HEK293 (cell line): ENCODE data around the gene NLRP11.

Source experiments
- CTCF ChIA-PET: fragments of 350-600 bp; formaldehyde crosslinking; extraction: SDS; loops from one replicate; lab custom pipeline; 2021; ENCODE audit warnings: antibody characterized with exemption; lab: Yijun Ruan, JAX
- POLR2A ChIA-PET: fragments of 300-600 bp; formaldehyde crosslinking; extraction: SDS; loops from one replicate; lab custom pipeline; 2020; ENCODE audit warnings: antibody characterized with exemption, inconsistent platforms; lab: Yijun Ruan, JAX
- H3K27ac ChIP-seq: fragments of 200-500 bp; sonication (Bioruptor generic); 2 replicates; pipeline ENCODE4 v1.5.1; 2014; ENCODE audit warnings: low read depth, low read length, control low read depth, inconsistent platforms; ENCODE audit errors: extremely low read depth
- H3K36me3 ChIP-seq, 2 experiments: fragments of 200-500 bp in 1 of 2; sonication (Bioruptor generic) in 1 of 2; 1 replicate in 1 of 2; 2 replicates in 1 of 2; pipeline ENCODE4 v1.5.1; 2014 to 2017; ENCODE audit warnings: inconsistent platforms in 2 of 2, low read length in 2 of 2; ENCODE audit not compliant: control insufficient read depth in 2 of 2, insufficient read depth in 1 of 2
- H3K4me1 ChIP-seq: fragments of 200-500 bp; sonication (Bioruptor generic); 2 replicates; pipeline ENCODE4 v1.5.1; 2014; ENCODE audit warnings: mild to moderate bottlenecking, low read length, inconsistent platforms; ENCODE audit not compliant: control insufficient read depth, insufficient read depth
- H3K4me3 ChIP-seq: 2 replicates; pipeline ENCODE4 v1.5.1; 2011; ENCODE audit warnings: low read depth, mild to moderate bottlenecking, control low read depth, low read length, moderate library complexity
- H3K9me3 ChIP-seq: fragments of 200-500 bp; sonication (Bioruptor generic); 2 replicates; pipeline ENCODE4 v1.5.1; 2014; ENCODE audit warnings: low read depth, low read length, inconsistent platforms; ENCODE audit not compliant: control insufficient read depth, insufficient read depth
- GFI1B ChIP-seq: fragments of 450-650 bp; formaldehyde crosslinking; IDR thresholded peaks from 2 replicates; pipeline ENCODE4 v1.5.1; 2016; ENCODE audit warnings: missing biosample characterization, missing genetic modification characterization
- GLIS2 ChIP-seq: fragments of 450-650 bp; formaldehyde crosslinking; IDR thresholded peaks from 2 replicates; pipeline ENCODE4 v1.5.1; 2016; ENCODE audit warnings: missing biosample characterization, missing genetic modification characterization
- KLF9 ChIP-seq: fragments of 450-650 bp; formaldehyde crosslinking; IDR thresholded peaks from 2 replicates; pipeline ENCODE4 v1.5.1; 2016; ENCODE audit warnings: missing biosample characterization, missing genetic modification characterization, low read depth
- MZF1 ChIP-seq: fragments of 450-650 bp; formaldehyde crosslinking; IDR thresholded peaks from 2 replicates; pipeline ENCODE4 v1.5.1; 2017; ENCODE audit warnings: missing biosample characterization, missing genetic modification characterization, borderline replicate concordance
- OVOL3 ChIP-seq: fragments of 450-650 bp; formaldehyde crosslinking; IDR thresholded peaks from 2 replicates; pipeline ENCODE4 v1.5.1; 2016; ENCODE audit warnings: missing biosample characterization, missing genetic modification characterization
- PRDM2 ChIP-seq: fragments of 450-650 bp; formaldehyde crosslinking; IDR thresholded peaks from 2 replicates; pipeline ENCODE4 v1.5.1; 2016; ENCODE audit warnings: missing biosample characterization, missing genetic modification characterization, borderline replicate concordance
- SCRT1 ChIP-seq: fragments of 450-650 bp; formaldehyde crosslinking; IDR thresholded peaks from 2 replicates; pipeline ENCODE4 v1.5.1; 2016; ENCODE audit warnings: missing biosample characterization, missing genetic modification characterization, borderline replicate concordance
- SP7 ChIP-seq: fragments of 450-650 bp; formaldehyde crosslinking; IDR thresholded peaks from 2 replicates; pipeline ENCODE4 v1.5.1; 2016; ENCODE audit warnings: missing biosample characterization, missing genetic modification characterization
- YY2 ChIP-seq: fragments of 450-650 bp; formaldehyde crosslinking; IDR thresholded peaks from 2 replicates; pipeline ENCODE4 v1.5.1; 2016; ENCODE audit warnings: missing biosample characterization, missing genetic modification characterization
- ZFP3 ChIP-seq: fragments of 450-650 bp; formaldehyde crosslinking; IDR thresholded peaks from 2 replicates; pipeline ENCODE4 v1.5.1; 2016; ENCODE audit warnings: low read depth, missing biosample characterization, missing genetic modification characterization
- ZNF280D ChIP-seq: fragments of 450-650 bp; formaldehyde crosslinking; IDR thresholded peaks from 2 replicates; pipeline ENCODE4 v1.5.1; 2016; ENCODE audit warnings: missing biosample characterization, missing genetic modification characterization
- ZNF324 ChIP-seq: fragments of 450-650 bp; formaldehyde crosslinking; IDR thresholded peaks from 2 replicates; pipeline ENCODE4 v1.5.1; 2016; ENCODE audit warnings: missing biosample characterization, missing genetic modification characterization
- ZNF350 ChIP-seq: fragments of 450-650 bp; formaldehyde crosslinking; IDR thresholded peaks from 2 replicates; pipeline ENCODE4 v1.5.0; 2017; ENCODE audit warnings: missing biosample characterization, mild to moderate bottlenecking, missing genetic modification characterization
- ZNF473 ChIP-seq: fragments of 450-650 bp; formaldehyde crosslinking; IDR thresholded peaks from 2 replicates; pipeline ENCODE4 v1.5.1; 2017; ENCODE audit warnings: missing biosample characterization, missing genetic modification characterization
- ZNF513 ChIP-seq: fragments of 450-650 bp; IDR thresholded peaks from 2 replicates; pipeline ENCODE4 v1.5.1; 2018; ENCODE audit warnings: missing biosample characterization, missing genetic modification characterization
- ZNF529 ChIP-seq: fragments of 450-650 bp; formaldehyde crosslinking; IDR thresholded peaks from 2 replicates; pipeline ENCODE4 v1.5.1; 2017; ENCODE audit warnings: missing genetic modification characterization, missing biosample characterization; ENCODE audit not compliant: insufficient replicate concordance
- ZNF624 ChIP-seq: fragments of 450-650 bp; formaldehyde crosslinking; IDR thresholded peaks from 2 replicates; pipeline ENCODE4 v1.5.1; 2017; ENCODE audit warnings: missing biosample characterization, missing genetic modification characterization
- ZNF768 ChIP-seq: fragments of 450-650 bp; formaldehyde crosslinking; IDR thresholded peaks from 2 replicates; pipeline ENCODE4 v1.5.1; 2018; ENCODE audit warnings: missing biosample characterization, mild to moderate bottlenecking, missing genetic modification characterization
- ZSCAN4 ChIP-seq: fragments of 450-650 bp; formaldehyde crosslinking; IDR thresholded peaks from 2 replicates; pipeline ENCODE4 v1.5.1; 2017; ENCODE audit warnings: missing biosample characterization, missing genetic modification characterization
- TF ChIP-seq, protein P1 (sequence below): fragments of 450-650 bp; formaldehyde crosslinking; IDR thresholded peaks from 2 replicates; pipeline ENCODE4 v1.5.1; 2016; ENCODE audit warnings: missing biosample characterization, missing genetic modification characterization
- TF ChIP-seq, protein P2 (sequence below): fragments of 450-650 bp; formaldehyde crosslinking; IDR thresholded peaks from 2 replicates; pipeline ENCODE4 v1.5.1; 2016; ENCODE audit warnings: missing biosample characterization, missing genetic modification characterization

Gene NLRP11

DNA sequence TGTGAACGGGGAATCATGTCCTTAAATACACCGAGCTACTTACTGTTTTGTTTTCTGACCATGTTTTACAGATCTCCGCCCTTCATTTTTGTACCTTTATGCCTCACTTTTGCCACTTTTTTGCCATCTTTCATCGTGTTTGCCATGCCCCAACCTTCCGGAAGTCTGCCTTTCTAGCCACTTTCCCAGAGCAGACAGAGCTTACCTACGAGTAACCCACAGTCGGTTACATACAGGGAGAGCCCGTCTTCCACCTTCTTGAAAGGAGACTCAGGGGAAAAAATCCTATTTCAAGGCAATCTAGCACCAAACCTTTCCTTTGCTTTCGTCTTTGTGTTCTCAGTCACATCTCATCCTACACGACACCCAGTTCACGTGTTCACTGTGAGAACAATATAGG lies 36.8 kb downstream of the NLRP11 start (continued):
- TF ChIP-seq ZNF280D (tag by site-specific recombination): no peak
- TF ChIP-seq, all 188 proteins: peak for 0

DNA sequence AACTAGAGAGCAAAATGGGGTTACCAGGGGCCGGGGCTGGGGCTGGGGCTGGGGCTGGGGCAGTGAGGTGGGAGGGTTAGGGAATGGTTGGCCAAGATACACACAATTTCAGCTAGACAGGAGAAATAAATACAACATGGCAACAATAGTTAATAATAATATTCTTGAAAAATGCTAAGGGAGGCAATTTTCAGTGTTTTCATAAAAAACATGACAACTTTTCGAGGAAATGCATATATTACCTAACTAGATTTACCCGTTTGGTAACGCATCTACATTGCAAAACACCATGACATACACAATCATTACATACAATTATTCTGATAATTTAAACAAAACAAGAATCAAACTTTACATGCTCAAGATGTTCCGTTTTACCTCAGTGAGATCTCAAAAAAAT lies 50.7 kb downstream of the NLRP11 start:
- no peak overlapping the region for H3K4me3 ChIP-seq
- TF ChIP-seq ZNF350 (tag by site-specific recombination) (no peak), PRDM2 (no peak), YY2 (tag by site-specific recombination) (no peak), SCRT1 (tag by site-specific recombination) (no peak), KLF9 (no peak), GFI1B (no peak), GLIS2 (tag by site-specific recombination) (no peak), SP7 (tag by site-specific recombination) (no peak), ZNF624 (tag by site-specific recombination) (no peak), ZFP3 (tag by site-specific recombination) (no peak), OVOL3 (tag by site-specific recombination) (no peak), MZF1 (tag by site-specific recombination) (no peak), ZNF513 (tag by site-specific recombination) (no peak), ZNF529 (no peak), ZNF768 (no peak), ZSCAN4 (tag by site-specific recombination) (no peak), ZNF473 (tag by site-specific recombination) (no peak), ZNF324 (tag by site-specific recombination) (no peak)
- TF ChIP-seq, protein P1, sequence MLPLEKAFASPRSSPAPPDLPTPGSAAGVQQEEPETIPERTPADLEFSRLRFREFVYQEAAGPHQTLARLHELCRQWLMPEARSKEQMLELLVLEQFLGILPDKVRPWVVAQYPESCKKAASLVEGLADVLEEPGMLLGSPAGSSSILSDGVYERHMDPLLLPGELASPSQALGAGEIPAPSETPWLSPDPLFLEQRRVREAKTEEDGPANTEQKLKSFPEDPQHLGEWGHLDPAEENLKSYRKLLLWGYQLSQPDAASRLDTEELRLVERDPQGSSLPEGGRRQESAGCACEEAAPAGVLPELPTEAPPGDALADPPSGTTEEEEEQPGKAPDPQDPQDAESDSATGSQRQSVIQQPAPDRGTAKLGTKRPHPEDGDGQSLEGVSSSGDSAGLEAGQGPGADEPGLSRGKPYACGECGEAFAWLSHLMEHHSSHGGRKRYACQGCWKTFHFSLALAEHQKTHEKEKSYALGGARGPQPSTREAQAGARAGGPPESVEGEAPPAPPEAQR: no peak
- TF ChIP-seq, protein P2, sequence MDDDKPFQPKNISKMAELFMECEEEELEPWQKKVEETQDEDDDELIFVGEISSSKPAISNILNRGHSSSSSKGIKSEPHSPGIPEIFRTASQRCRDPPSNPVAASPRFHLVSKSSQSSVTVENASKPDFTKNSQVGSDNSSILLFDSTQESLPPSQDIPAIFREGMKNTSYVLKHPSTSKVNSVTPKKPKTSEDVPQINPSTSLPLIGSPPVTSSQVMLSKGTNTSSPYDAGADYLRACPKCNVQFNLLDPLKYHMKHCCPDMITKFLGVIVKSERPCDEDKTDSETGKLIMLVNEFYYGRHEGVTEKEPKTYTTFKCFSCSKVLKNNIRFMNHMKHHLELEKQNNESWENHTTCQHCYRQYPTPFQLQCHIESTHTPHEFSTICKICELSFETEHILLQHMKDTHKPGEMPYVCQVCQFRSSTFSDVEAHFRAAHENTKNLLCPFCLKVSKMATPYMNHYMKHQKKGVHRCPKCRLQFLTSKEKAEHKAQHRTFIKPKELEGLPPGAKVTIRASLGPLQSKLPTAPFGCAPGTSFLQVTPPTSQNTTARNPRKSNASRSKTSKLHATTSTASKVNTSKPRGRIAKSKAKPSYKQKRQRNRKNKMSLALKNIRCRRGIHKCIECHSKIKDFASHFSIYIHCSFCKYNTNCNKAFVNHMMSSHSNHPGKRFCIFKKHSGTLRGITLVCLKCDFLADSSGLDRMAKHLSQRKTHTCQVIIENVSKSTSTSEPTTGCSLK: no peak
- POLR2A ChIA-PET: no interaction called here
- no peaks in the 10 kb centered on the region for H3K36me3 ChIP-seq
- no peak overlapping the region for H3K27ac ChIP-seq
- no peaks in the 10 kb centered on the region for H3K4me1 ChIP-seq
- CTCF ChIA-PET: interaction anchor here (0.7 kb wide), 1 partner anchor 1818 kb away, joined by 3 read pairs; the partner anchor contains the start of gene ZNF530
- H3K9me3 ChIP-seq: no peaks in the 10 kb centered on the region
